H1 (cell line): ENCODE measurements around the gene ANKRD11. TPM values are rescaled to one million over a fixed set of nuclear protein-coding genes. Genes with fewer than 3 reads are reported as not detected.

Experiments
- CTCF ChIA-PET: fragments of 300-600 bp; sonication (Branson Sonifier 250); formaldehyde crosslinking; loops from one replicate; lab custom pipeline; 2021; ENCODE audit not compliant: partially characterized antibody; lab: Charles Lee
- POLR2A ChIA-PET: fragments of 300-600 bp; sonication (Branson Sonifier 250); formaldehyde crosslinking; loops from one replicate; lab custom pipeline; 2021; ENCODE audit warnings: inconsistent platforms; ENCODE audit not compliant: partially characterized antibody; lab: Charles Lee
- DNase-seq, 2 experiments: peaks; one replicate each; pipeline versions ENCODE4 v3.0.0 to v3.0.0-alpha.2; 2010 to 2022; ENCODE audit warnings: low spot score in 2 of 2, low read depth in 1 of 2, mixed read lengths in 1 of 2
- FAIRE-seq: peaks from 2 replicates; lab custom pipeline; 2011; peaks lifted over from hg19 to GRCh38; lab: Jason Lieb, UNC
- H2AFZ ChIP-seq: 2 replicates; pipeline ENCODE4 v1.8.1; 2012; ENCODE audit warnings: low read length, inconsistent platforms
- H2AK5ac ChIP-seq: 2 replicates; pipeline ENCODE4 v1.6.1; 2013; ENCODE audit warnings: low read depth, low read length
- H2BK120ac ChIP-seq: replicated peaks from 2 replicates; pipeline ENCODE3; 2013; ENCODE audit warnings: low read depth, low read length, inconsistent platforms
- H2BK12ac ChIP-seq: 2 replicates; pipeline ENCODE4 v1.6.1; 2013; ENCODE audit warnings: low read depth, low read length
- H2BK15ac ChIP-seq: 2 replicates; pipeline ENCODE4 v1.6.1; 2013; ENCODE audit warnings: low read length
- H2BK20ac ChIP-seq: 2 replicates; pipeline ENCODE4 v1.6.1; 2013; ENCODE audit warnings: low read length
- H2BK5ac ChIP-seq: 2 replicates; pipeline ENCODE4 v1.6.1; 2013; ENCODE audit warnings: low read depth, low read length
- H3K14ac ChIP-seq: 2 replicates; pipeline ENCODE4 v1.6.1; 2013; ENCODE audit warnings: inconsistent platforms; ENCODE audit not compliant: insufficient read length
- H3K18ac ChIP-seq: 2 replicates; pipeline ENCODE4 v1.6.1; 2013; ENCODE audit warnings: low read length; ENCODE audit errors: extremely low read depth
- H3K23ac ChIP-seq: 2 replicates; pipeline ENCODE4 v1.6.1; 2013; ENCODE audit warnings: inconsistent platforms; ENCODE audit not compliant: insufficient read length
- H3K23me2 ChIP-seq: 2 replicates; pipeline ENCODE4 v1.6.1; 2013; ENCODE audit warnings: low read depth, low read length
- H3K27ac ChIP-seq: 2 replicates; pipeline ENCODE4 v1.6.1; 2011; ENCODE audit warnings: low read depth, low read length, inconsistent platforms
- H3K27me3 ChIP-seq, 4 experiments: replicated peaks in 1 of 4; 1 replicate in 1 of 4; 2 replicates in 3 of 4; pipeline versions ENCODE4 v1.6.1 to v1.8.1; 2011 to 2013; ENCODE audit warnings: low read length in 3 of 4, mild to moderate bottlenecking in 3 of 4, inconsistent platforms in 2 of 4, mixed read lengths in 2 of 4, moderate library complexity in 1 of 4; ENCODE audit not compliant: control insufficient read depth in 3 of 4, insufficient read depth in 3 of 4; ENCODE audit errors: extremely low read depth in 1 of 4
- H3K36me3 ChIP-seq, 4 experiments: 2 replicates each; pipeline versions ENCODE4 v1.6.1 to v1.8.1; 2011 to 2013; ENCODE audit warnings: mild to moderate bottlenecking in 4 of 4, low read length in 3 of 4, moderate library complexity in 2 of 4, control low read depth in 1 of 4, inconsistent platforms in 1 of 4; ENCODE audit not compliant: insufficient read depth in 4 of 4, control insufficient read depth in 2 of 4
- H3K4ac ChIP-seq: replicated peaks from 2 replicates; pipeline ENCODE3; 2013; ENCODE audit warnings: low read length, low read depth, mixed read lengths, inconsistent platforms; ENCODE audit not compliant: insufficient read length
- H3K4me1 ChIP-seq, 4 experiments: replicated peaks in 1 of 4; 1 replicate in 1 of 4; 2 replicates in 3 of 4; pipeline versions ENCODE4 v1.6.1 to v1.8.1; 2011 to 2013; ENCODE audit warnings: low read length in 3 of 4, inconsistent platforms in 2 of 4, mixed read lengths in 1 of 4; ENCODE audit not compliant: insufficient read depth in 4 of 4, control insufficient read depth in 3 of 4
- H3K4me2 ChIP-seq, 2 experiments: 2 replicates each; pipeline versions ENCODE4 v1.6.1 to v1.8.1; 2011 to 2013; ENCODE audit warnings: low read depth in 2 of 2, low read length in 2 of 2, control low read depth in 1 of 2, inconsistent platforms in 1 of 2, mild to moderate bottlenecking in 1 of 2; ENCODE audit not compliant: insufficient read depth in 1 of 2
- H3K4me3 ChIP-seq, 4 experiments: fragments of 200-600, 300-600 bp in 1 of 4; sonication (generic), shearing (Covaris generic), sonication (Bioruptor Twin) in 1 of 4; 2 replicates each; pipeline versions ENCODE4 v1.5.1 to v1.8.1; 2011 to 2016; ENCODE audit warnings: low read length in 4 of 4, low read depth in 3 of 4, control low read depth in 2 of 4, inconsistent platforms in 2 of 4, mild to moderate bottlenecking in 2 of 4, mixed read lengths in 1 of 4, moderate library complexity in 1 of 4; ENCODE audit not compliant: insufficient read depth in 2 of 4; ENCODE audit errors: extremely low read depth in 1 of 4
- H3K56ac ChIP-seq: replicated peaks from 2 replicates; pipeline ENCODE3; 2013; ENCODE audit warnings: low read depth, mild to moderate bottlenecking, mixed read lengths, low read length, inconsistent platforms; ENCODE audit not compliant: insufficient read length
- H3K79me1 ChIP-seq: 2 replicates; pipeline ENCODE4 v1.6.1; 2013; ENCODE audit warnings: low read depth, low read length, control low read depth
- H3K79me2 ChIP-seq, 2 experiments: 2 replicates each; pipeline versions ENCODE4 v1.6.1 to v1.8.1; 2012 to 2013; ENCODE audit warnings: low read length in 2 of 2, mild to moderate bottlenecking in 2 of 2, inconsistent platforms in 1 of 2; ENCODE audit not compliant: insufficient read depth in 2 of 2, control insufficient read depth in 1 of 2
- H3K9ac ChIP-seq, 4 experiments: replicated peaks in 1 of 4; 1 replicate in 1 of 4; 2 replicates in 3 of 4; pipeline versions ENCODE4 v1.6.1 to v1.8.1; 2011 to 2013; ENCODE audit warnings: low read depth in 3 of 4, low read length in 3 of 4, control low read depth in 2 of 4, mild to moderate bottlenecking in 2 of 4, moderate library complexity in 2 of 4, inconsistent platforms in 1 of 4; ENCODE audit errors: extremely low read depth in 1 of 4
- H3K9me3 ChIP-seq, 2 experiments: 2 replicates each; pipeline versions ENCODE4 v1.6.1 to v1.8.1; 2012 to 2013; ENCODE audit warnings: mild to moderate bottlenecking in 2 of 2, moderate library complexity in 2 of 2, control low read depth in 1 of 2, inconsistent platforms in 1 of 2, low read depth in 1 of 2, low read length in 1 of 2, mixed read lengths in 1 of 2; ENCODE audit not compliant: insufficient read depth in 2 of 2
- H4K20me1 ChIP-seq, 2 experiments: replicated peaks in 1 of 2; 2 replicates each; pipeline versions ENCODE3 to v1.8.1; 2011 to 2013; ENCODE audit warnings: inconsistent platforms in 2 of 2, low read length in 2 of 2, mild to moderate bottlenecking in 1 of 2; ENCODE audit not compliant: insufficient read depth in 2 of 2, control insufficient read depth in 1 of 2
- H4K5ac ChIP-seq: 2 replicates; pipeline ENCODE4 v1.6.1; 2013; ENCODE audit warnings: low read length, low read depth, mixed read lengths, inconsistent platforms; ENCODE audit not compliant: insufficient read length
- H4K8ac ChIP-seq: 2 replicates; pipeline ENCODE4 v1.8.0; 2013; ENCODE audit warnings: mild to moderate bottlenecking, moderate library complexity, low read length, inconsistent platforms; ENCODE audit not compliant: insufficient read depth; ENCODE audit errors: extremely low read depth
- H4K91ac ChIP-seq: replicated peaks from 2 replicates; pipeline ENCODE3; 2013; ENCODE audit warnings: low read length, mixed read lengths, inconsistent platforms; ENCODE audit not compliant: insufficient read length
- JUND ChIP-seq: IDR thresholded peaks from 2 replicates; pipeline ENCODE4 v1.6.1; 2011; ENCODE audit warnings: mild to moderate bottlenecking, improper control_type of control experiment, low read length
- YY1 ChIP-seq: IDR thresholded peaks from 2 replicates; pipeline ENCODE4 v1.6.1; 2011; ENCODE audit warnings: low read depth, mild to moderate bottlenecking, low read length
- WGBS, 2 experiments: shearing (Covaris generic) in 1 of 2; methylation state at CpG; one replicate each; pipeline versions ENCODE4 v1.1.6 to v1.1.7; 2013 to 2015; ENCODE audit warnings: low lambda C conversion rate in 2 of 2, mixed read lengths in 2 of 2, inconsistent platforms in 1 of 2, low coverage in 1 of 2, missing lambda C conversion rate in 1 of 2; ENCODE audit not compliant: insufficient replicate concordance in 2 of 2, insufficient coverage in 1 of 2, insufficient read length in 1 of 2; ENCODE audit errors: extremely low coverage in 1 of 2, missing lambda C conversion rate in 1 of 2; 5-methylcytosine and 5-hydroxymethylcytosine counted together
- polyA plus RNA-seq, 7 experiments: library from polyadenylated mRNA; depleted of rRNA in 3 of 7; stranded (reverse) in 5 of 7; unstranded in 2 of 7; fragments of >200 nt in 5 of 7; fragments of 200-250 nt in 2 of 7; gene quantifications; 1 replicate in 5 of 7; 2 replicates in 1 of 7; 4 replicates in 1 of 7; pipeline versions ENCODE4 v1.2.1 to v1.2.3, GENCODE V29; 2011 to 2013; ENCODE audit warnings: missing spikeins in 2 of 7, mixed read lengths in 2 of 7
- total RNA-seq: library from RNA; stranded (reverse); fragmentation: NEBNext Ultra II Directional; extraction: Animal tissue kit (Norgen Biotek cat#: 25700); gene quantifications from 2 replicates; pipeline ENCODE4 v1.2.1, GENCODE V29; 2021

The ANKRD11 gene
- total and polyA plus RNA-seq, 2 of the 8 experiments (the other 6 are each of a cell fraction or from before 2014, with no cell fraction given), result 46.5 to 142 TPM

- Histone ChIP-seq H2BK120ac (no peak overlapping the region), H4K8ac (peak overlapping the region; percentile 35; the same call in 1 of the 2 replicates), H3K9ac (no peak overlapping the region), H3K4ac (no peak overlapping the region), H3K23me2 (no peaks in the 10 kb centered on the region), H3K14ac (no peak overlapping the region), H3K79me1 (peaks cover 25% of the 10 kb centered on the region), H2BK5ac (peak overlapping the region; percentile 71; the same call in 1 of the 2 replicates), H2BK15ac (no peak overlapping the region), H2AK5ac (peak overlapping the region; percentile 18; the same call in 1 of the 2 replicates), H3K4me3 (no peak overlapping the region), H3K9me3 (no peaks in the 10 kb centered on the region), H3K4me2 (peak overlapping the region; percentile 9 to 64; a peak in 3 of 4 replicates), H4K5ac (no peak overlapping the region), H3K36me3 (no peaks in the 10 kb centered on the region), H3K4me1 (peaks cover 14 to 34% (median 24%) of the 10 kb centered on the region in 4 experiments), H2AFZ (no peak overlapping the region), H3K27ac (peak overlapping the region; percentile 49; the same call in 1 of the 2 replicates), H2BK12ac (peak overlapping the region; percentile 75), H4K91ac (no peak overlapping the region), H4K20me1 (peaks cover 44 to 50% of the 10 kb centered on the region in 2 experiments), H2BK20ac (no peak overlapping the region), H3K79me2 (peaks cover 36 to 97% of the 10 kb centered on the region in 2 experiments), H3K18ac (0 out of 2 replicates have a peak overlapping the region, but pooled peaks have one; percentile 16), H3K23ac (no peak overlapping the region), H3K56ac (no peak overlapping the region), H3K27me3 (no peaks in the 10 kb centered on the region)
- no peak for FAIRE-seq
- TF ChIP-seq JUND (peak; percentile 82), YY1 (no peak)
- 78% methylated on average over 12 of the region's 12 CpGs; no CpG with 5 or more reads in 1 of the 2 experiments for WGBS, 2 experiments
- CTCF ChIA-PET, result interaction anchor here (0.5 to 2.0 kb wide), 5 partner anchors 11 to 88 kb away, joined by 3 to 7 read pairs (median 3); no protein-coding TSS in a partner anchor
- POLR2A ChIA-PET, result interaction anchor here (0.9 to 1.4 kb wide), 4 partner anchors 9 to 120 kb away, joined by 3 to 4 read pairs (median 3); no protein-coding TSS in a partner anchor
- no peak for DNase-seq
Observed at GRCh38 chr16:89363621-89364393, 126.6 kb downstream of the ANKRD11 start.
